Mammary microvascular endothelial cell (primary cell): ENCODE data around the gene CASTOR1. TPM values are rescaled to one million over a fixed set of nuclear protein-coding genes. Genes with fewer than 3 reads are reported as not detected.

ENCODE experiments used
- total RNA-seq: library from RNA; depleted of rRNA; stranded (reverse); fragments of >200 nt; gene quantifications from 2 replicates; pipeline ENCODE4 v1.2.3, GENCODE V29; 2015

The CASTOR1 gene
- 9.0 and 13.7 TPM in 2 replicates for total RNA-seq

GRCh38 chr22:30289141-30289979, at the start of gene CASTOR1:
CASTOR1 (minus strand) TSS chr22:30289505; CDS start chr22:30289497, 8 bp downstream.

DNA sequence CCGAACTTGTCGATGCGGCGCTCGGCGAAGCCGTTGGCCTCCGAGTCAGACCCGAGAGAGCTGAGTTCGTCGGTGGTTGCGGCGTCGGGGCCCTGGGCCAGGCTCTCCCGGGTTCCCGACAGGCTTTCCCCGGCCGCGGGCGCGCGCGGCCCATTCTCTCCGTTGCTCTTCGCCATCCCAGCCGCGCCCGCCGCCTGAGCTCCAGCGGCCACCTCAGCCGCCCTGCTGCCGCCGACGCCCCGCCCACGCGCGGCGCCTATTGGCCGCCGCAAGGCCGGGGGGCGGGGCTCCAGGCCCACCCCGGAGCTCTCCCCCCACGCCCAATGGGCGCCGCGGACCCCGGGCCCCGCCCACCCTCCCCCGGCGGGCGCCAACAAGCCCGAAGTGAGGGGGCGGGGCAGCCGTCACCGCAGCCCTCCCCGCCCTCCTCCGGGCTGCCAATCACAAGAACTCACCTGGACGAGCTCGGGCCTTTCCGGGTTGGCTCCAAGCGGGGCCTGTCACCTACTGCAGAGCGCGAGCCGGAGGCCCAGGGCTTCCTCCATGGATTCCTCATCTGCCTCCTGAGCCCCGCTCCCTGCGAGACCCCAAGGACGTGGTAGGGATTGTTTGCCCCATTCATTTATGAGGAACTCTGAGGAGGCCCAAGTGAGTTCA, 37.5 kb upstream of the CASTOR1 start, which contains the start of gene TBC1D10A:
Gene TBC1D10A, minus strand, starts transcription at position 236 of the 657 bp plus-strand sequence. Its CDS starts 60 bp downstream, at position 176.

DNA sequence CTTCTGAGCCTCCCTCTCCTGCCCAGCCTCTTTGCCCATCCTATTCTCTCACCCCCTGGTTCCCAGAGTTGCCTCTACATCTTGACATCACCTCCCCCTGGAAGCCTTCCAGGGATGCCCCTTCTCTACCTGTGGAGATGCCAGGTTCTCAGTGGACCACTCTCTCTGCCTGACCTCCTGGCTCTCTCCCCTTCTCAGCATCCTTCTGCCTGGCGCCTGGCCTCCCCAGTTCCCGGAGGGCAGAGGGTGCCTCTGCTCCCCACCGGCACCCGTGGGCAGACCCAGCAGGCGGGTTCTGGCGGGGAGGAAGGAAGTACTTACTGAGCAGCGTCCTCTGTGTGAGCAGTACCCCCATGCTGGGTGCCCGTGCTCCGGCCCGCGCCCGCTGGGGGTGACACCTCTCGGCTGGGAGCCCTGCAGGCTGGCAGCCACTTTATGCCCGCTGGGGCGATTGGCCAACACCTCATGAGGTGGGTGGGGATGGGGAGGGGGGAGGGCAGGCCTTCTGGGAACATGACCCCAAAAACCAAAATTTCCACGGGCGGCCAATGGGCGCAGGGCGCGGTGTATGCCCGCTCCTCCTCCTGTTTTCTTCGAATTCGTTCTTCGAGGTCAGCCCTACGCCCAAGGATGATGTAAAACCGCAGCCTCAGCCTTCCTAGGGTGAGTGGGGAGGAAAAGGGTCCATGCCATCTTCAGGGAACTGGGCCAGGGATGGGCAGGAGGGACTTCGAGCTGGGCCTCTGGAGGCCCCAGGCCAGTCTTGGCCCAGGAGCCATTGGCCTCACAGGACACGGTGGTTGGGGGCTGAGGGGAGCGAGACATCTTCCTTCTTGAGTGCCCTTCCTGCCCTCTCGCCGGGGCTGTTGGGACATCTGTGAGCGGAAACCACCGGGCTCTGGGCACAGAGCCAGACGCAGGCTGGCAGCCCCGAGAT, 22.6 kb downstream of the CASTOR1 start, which contains the start of gene OSM:
Gene OSM, minus strand, starts transcription at position 407 of the 937 bp plus-strand sequence. Its CDS starts 52 bp downstream, at position 355.

GRCh38 chr22:30245985-30246813, 43.1 kb downstream of the CASTOR1 start, which contains the start of gene LIF:
LIF (minus strand) TSS chr22:30246759; CDS start chr22:30246695, 64 bp downstream.

Other genes with a start within 250 kb of the CASTOR1 start
- gene HORMAD2, start 209.0 kb downstream of the CASTOR1 start, total RNA-seq, result not detected in 2 replicates
- 0.33 and 0.49 TPM in 2 replicates for gene LIF, start 42.7 kb downstream of the CASTOR1 start, total RNA-seq
- not detected in 2 replicates for gene OSM, start 22.7 kb downstream of the CASTOR1 start, total RNA-seq
- gene TBC1D10A, start 37.4 kb upstream of the CASTOR1 start, total RNA-seq, result 8.5 and 10.1 TPM in 2 replicates
- gene SF3A1, start 67.4 kb upstream of the CASTOR1 start, total RNA-seq, result 28.6 and 40.0 TPM in 2 replicates
- gene CCDC157, start 67.5 kb upstream of the CASTOR1 start, total RNA-seq, result 1.3 and 5.1 TPM in 2 replicates
- 7.8 and 8.1 TPM in 2 replicates for gene RNF215, start 97.9 kb upstream of the CASTOR1 start, total RNA-seq
- gene SEC14L2, start 107.5 kb upstream of the CASTOR1 start, total RNA-seq, result 33.0 and 36.9 TPM in 2 replicates
- 106 and 127 TPM in 2 replicates for gene MTFP1, start 136.3 kb upstream of the CASTOR1 start, total RNA-seq
- not detected in 2 replicates for gene SEC14L3, start 182.5 kb upstream of the CASTOR1 start, total RNA-seq
- 0.15 and 0.53 TPM in 2 replicates for gene SEC14L4, start 216.2 kb upstream of the CASTOR1 start, total RNA-seq